ENCODE measurements around the gene CTTN.

Gene CTTN

DNA sequence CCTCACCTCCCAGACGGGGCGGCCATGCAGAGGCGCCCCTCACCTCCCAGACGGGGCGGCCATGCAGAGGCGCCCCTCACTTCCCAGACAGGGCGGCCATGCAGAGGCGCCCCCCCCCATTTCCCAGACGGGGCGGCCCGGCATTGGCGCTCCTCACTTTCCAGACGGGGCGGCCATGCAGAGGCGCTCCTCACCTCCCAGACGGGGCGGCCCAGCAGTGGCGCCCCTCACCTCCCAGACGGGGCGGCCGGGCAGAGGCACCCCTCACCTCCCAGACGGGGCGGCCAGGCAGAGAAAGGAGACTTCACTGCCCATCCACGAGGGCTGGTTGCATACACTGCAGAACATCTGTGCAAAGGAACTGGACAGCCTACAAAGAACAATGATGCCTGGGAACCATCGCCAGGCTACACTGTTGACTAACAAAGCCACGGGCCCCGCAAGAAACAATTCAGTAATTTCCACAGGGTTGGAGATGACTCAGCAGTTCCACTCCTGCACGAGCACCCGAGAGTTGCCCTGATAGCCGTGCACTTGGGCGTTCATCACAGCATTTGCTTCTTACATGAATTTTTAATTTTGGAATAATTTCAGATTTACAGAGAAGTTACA, 58.7 kb downstream of the CTTN start:
- DNase-seq, result no peak

DNA sequence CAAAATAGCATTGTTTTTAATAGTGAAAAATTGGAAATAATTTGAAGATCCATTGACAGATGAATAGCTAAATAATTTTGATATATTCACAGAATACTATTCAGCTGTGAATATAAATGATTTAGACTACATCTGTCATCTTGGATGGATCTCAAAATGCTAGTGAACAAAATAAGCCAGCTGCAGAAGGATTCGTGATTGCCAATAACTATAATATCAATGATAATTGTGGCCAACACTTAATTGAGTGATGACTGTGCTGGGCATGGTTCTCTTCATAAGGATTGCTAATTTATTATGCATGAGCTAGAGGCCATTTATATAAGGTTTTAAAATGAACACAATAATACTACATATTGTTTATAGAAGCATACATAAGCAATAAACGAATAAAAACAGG, 60.4 kb downstream of the CTTN start:
- no peak for DNase-seq

DNA sequence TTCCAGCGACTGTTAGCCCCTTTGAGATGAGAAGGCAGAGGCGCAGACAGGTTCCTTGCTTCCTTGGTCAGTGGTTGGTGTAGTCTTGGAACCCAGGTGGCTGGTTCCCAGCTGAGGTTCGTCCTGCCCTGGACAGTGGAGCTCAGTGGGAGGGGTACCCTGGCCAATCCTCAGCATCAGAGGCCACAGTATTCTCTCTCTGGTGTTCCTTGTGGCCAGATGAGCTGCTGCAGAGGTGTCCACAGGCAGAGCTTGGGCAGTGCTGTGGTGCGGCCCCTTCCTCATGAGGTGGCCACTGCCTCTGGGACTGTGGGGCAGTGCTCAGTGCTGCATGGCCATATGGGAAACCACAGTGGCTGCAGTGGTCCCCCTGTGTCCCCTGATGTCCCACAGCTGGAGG, 61.8 kb downstream of the CTTN start:
- DNase-seq, result no peak

DNA sequence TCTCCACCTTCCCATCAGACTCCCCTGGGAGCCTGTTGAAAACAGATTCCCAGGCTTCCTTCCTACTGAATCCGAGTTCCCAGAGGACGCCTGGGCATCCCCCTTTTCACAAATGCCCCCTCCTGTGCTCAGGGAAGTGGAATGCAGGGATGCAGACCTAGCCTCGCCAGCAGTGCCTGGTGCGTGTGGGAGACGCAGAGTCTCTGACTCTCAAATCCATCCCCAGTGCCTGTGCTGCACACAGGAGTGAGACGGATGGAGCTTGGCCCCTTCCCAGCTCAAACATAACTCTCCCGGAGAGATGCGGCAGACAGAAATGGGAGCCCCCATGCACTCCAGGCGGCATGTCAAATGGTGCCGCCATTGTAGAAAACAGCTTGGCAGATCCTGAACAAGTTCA, 62.6 kb downstream of the CTTN start:
- DNase-seq, result no peak

DNA sequence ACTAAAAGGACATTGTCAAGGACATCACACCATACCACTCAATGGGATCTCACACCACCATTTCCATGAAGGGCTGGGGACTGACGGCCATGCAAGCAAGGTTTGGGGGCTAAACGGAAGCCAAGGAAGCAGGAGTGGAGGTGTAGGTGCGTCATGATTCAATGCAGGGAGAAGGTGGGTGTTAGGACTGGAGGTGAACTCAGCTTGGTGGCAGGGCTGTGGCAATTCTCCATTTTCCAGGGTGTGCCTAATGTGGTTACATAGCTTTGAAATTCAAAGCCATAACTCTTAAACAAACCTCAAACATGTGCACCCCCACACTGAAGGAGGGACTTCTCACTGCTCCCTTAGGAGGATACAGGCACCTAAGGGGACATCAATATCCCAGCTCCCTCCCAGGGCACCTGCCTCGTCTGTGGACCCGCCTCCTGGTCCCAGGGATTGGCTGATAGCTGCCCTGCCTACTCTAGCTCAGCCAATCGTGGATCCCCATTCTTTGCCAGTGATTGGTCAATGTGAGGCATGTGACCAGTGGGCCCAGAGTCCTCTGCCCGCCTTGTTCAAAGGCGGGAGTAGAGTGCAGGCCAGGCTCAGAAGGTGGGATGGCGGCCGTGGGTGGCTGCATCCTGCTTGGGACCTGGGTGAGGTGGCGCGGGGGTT, 64.6 kb downstream of the CTTN start:
- DNase-seq, result no peak

DNA sequence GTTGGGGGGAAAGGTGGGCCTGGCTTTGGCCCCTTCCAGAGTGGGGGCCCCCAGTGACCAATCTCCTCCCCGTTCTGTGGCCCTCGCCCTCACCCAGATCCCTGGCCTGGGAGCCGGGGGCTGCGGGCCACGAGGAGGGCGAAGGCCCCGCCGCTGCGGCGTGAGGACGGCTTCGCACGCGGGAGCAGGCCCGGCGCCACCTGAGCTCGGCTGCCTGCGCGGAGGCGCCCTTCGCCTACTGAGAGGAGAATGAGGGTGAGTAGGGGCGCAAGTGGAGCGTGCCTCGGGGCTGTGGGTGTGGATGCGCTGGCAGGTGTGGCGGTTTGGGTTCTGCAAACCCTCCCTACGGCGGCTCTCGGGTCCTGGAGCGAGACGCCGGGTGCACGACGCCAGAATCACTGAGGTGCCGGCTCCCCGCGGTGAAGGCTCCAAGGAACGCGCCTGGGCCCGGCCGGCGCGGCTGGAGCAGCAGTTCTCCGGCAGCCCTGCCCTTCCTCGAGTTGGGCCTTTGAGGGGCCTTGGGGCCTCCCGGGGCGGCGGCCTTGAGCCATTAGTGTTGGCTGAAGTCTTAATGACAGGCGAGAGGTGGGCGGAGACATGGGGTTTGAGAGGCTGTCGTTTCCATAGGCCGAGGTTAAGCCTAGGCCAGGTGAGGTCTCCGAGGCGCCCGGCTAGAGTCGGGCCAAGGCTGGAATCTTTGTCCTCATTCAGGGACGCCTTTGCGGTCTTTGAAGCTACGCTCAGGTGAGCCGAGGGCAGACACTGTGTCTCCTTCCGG, 65.3 kb downstream of the CTTN start:
- no peak for DNase-seq

DNA sequence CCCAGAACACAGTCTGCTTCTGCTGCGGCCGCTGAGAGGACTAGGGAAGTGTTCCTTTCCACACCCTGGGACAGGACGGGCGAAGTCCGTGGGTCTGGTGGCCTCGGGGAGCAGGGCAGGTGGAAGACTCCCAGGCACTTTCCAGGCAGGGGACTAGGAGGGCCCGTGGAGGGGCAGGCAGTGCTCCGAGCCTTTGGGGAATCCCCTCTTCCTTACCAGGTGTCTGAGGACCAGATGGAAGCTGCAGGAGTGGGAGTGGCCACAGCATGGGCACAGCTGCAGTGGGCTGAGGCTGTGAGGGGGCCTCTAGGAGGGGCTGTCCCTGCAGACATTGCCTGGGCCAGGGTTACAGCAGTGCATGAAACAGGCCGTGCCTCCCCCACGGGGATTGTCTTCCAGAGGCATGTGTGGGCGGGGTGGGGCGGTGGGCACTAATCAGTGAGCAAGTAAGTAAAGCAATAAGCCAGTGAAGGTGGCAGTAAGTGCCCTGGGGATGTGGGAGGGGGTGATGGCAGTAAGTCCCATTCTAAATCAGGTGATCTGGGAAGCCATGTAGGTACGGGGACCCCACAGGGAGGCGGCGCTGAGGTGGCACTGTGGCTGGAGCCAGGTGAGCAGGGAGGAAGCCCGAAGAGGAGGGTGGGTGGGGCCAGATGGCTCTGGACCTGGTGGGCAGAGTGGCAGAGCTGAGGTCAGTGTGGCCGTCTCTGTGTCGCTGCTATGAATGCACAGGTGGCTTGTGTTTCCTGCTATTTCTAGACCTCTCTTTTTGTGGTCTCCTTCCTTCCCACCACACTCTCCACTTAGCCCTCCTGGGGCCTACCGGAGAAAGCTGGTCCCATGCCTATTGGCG, 66.4 kb downstream of the CTTN start:
- no peak for DNase-seq

DNA sequence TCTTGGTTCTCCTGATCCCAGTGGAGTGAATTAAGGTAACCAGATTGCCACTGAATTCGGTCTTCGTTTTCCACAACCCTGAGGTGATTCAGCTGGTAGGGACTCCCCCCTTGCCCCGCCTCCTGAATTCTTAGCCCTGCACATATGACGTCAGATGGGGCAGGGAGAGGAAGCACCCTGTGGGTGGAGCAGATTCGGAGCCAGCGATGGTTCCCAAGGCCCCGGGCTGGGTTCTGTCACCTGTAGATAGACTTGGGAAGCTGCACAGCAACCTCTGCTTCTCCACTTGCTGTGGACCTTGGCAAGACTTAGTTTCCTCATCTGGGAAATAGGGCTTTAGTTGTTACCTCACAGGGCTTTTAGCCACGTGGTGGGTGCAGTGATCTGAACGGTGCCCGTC, 67.8 kb downstream of the CTTN start:
- no peak for DNase-seq

DNA sequence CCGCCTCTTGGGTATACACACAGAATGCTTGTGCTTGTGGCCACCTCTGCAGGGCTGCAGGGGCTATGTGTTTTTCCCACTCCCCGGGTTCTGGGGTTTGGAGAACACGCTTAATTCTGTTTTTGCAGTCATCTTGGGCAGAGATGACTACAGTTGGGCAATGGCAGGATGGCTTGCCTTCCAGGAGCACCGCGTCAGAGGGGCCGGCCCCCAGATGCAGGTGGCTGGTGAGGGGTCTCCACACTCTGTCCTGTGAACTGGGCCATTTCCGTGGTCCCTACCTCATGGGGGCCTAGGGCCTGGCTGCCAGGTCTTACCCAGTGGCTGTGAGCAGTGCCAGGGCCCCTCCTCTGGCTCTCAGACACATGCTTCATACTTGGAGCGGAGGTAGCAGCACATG, 68.3 kb downstream of the CTTN start:
- no peak for DNase-seq

DNA sequence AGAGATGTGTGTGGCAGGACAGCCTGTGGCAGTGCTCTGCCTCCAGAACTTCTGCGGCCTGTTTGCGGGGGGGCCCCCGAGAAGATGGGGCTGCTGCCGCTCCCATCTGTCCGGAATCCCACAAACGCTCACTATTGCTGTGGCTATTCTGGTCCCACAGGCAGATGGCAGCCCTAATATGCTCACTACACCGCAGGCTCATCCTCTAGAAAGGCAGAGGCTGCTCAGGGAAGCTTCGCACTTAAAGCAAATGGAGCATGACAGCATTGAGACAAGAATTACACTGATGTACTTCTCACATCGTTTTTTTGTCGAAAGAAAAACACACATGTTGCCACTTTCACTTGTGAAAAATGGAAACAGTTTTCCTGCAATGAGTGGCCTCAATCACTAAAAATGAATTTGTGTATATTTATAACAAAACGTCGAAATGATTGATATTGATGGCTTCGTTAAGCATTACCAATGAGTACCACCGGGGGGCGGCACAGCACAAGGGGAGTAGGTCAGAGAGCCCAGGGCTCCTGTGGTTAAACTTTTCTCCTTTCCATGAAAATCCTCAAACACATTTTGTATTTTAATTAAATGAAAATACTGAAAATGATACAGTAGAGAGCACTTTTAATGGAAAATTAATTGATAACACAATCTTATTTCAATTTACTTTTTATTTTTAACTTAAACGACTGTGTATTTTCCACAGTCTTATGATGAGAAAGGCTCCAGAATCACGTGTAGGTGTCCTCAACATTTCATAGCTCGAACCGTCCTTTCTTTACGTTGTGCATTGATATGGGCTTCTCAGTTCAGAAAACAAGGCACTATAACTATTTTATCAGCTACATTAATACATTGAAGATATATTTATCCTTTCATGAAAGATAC, 69.1 kb downstream of the CTTN start:
- peak; percentile 24 for DNase-seq

DNA sequence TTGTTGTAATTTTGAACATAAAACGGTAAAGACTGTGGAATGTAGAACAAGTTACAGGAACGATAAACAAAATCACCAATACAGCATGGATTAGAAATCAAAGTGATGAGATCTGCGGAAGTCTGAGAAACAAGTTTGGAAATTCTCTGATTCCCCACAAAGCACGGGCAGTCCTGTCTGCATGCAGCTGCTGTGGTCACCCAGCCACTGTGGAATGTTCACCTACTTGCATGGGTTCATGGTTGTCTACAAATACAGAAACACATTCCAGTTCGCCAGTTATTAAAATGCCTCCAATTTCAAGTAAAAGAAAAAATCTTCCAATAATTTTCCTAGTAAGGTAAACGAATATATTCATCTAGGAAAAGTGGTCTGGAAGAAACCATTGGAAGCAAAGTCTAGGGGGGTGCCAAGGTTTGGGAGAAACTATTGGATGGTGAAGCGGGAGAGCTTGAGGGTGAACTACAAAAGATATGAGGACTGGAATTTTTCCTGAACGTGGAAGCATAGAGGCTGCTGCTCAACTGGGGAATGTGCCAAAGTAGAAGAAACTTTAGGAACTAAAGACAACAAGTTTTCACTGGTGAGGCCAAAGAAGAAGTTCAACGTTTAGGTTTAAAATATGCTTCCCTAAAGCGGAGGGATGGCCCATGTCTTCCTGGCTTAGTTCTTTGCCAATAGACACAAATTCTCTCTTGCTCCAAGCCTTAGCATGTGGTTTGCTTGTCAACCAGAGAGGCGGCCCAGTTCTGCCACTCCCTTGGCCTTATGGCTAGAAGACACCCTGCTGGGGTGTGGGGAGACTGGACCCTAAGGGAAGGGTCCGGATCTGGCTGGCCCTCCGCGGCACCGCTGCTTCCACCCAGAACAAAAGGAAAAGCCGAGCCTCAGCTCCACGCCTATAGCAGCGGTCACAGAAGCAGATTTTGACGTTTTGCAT, 70.2 kb downstream of the CTTN start:
- no peak for DNase-seq

DNA sequence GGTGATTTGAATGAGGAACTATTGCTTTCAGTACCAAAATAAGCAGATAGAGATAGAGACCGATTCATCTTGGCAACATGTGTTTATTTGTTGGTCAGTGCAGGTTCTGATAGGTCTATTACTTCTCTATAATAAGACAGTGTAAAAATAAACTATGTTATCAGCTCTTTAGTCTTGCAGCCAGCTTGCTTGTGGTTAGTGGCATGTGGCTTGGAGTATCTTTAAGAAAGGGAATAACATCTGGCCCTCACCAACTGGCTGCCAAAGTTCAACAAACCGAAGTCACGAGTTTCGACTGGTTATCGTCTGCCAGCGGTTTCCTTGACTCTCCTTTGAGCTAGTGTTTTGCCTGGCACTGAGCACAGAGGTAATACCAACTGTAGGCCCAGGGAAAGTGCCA, 71.8 kb downstream of the CTTN start:
- no peak for DNase-seq

DNA sequence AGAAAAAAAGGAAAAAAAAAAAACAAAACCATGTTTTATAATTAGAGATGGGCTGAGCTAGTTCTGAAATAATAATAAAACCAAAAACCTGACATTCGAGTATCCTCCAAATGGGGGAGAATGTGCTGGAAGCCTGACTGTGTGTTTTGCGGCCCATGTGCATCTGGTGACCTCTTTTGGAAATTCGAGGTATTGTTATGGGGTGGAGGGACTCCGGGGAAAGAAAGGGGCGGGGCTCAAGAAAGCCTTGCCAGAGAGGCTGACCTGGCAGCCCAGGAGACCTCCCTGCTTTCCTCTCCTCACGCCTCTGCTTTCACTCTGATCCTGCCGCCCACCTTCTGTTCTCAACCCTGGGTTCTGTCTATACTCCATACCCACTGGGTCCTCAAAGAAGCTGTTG, 72.9 kb downstream of the CTTN start:
- DNase-seq, result no peak

DNA sequence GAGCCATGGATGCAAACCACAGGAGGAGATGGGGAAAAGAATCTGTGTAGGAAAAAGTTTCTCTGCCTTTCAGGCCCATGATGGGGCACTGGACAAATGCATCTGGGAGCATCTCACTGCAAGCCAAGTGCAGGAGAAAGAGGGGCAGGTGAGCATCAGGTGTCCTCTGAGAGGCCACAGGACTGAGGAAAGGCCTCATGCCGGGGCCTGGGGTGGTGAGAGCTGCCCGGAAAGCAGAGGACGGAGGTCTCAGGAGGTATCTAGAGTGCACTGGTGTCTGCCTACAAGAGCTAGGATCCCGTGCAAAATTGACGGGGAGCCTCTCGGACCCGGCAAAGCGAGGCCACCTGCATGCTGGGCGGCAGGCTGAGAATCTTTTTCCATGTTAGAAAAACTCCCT, 73.9 kb downstream of the CTTN start:
- no peak for DNase-seq

DNA sequence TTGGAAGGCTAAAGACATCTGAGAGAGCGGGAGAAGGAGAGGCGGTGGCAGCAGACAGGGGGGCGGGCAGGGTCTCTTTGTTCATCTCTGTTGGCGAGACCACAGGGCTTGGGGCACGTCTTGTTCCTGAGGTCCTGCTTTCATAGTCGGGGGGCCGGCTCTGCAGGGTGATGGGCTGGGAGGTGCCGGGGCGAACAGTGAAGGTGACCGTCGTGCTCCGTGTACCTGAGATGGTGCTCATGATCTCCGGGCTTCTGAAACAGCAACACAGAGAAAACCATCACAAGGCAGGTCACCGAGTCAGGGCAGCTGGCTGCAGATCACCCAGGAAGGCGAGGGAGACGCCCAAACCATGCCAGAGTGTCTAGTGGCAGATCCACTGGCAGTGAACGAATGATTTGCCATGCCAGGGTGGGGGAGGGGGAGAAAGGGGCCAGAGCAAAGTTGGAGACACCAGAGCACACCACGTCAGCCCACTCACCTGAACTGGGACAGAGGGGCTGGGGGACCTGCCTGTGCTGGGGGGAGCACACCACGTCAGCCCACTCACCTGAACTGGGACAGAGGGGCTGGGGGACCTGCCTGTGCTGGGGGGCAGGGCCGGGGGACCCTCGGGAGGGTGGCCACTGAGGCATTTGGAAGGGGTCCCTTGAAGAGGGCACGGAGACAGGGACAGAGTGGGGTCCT, 75.0 kb downstream of the CTTN start:
- DNase-seq, result no peak

DNA sequence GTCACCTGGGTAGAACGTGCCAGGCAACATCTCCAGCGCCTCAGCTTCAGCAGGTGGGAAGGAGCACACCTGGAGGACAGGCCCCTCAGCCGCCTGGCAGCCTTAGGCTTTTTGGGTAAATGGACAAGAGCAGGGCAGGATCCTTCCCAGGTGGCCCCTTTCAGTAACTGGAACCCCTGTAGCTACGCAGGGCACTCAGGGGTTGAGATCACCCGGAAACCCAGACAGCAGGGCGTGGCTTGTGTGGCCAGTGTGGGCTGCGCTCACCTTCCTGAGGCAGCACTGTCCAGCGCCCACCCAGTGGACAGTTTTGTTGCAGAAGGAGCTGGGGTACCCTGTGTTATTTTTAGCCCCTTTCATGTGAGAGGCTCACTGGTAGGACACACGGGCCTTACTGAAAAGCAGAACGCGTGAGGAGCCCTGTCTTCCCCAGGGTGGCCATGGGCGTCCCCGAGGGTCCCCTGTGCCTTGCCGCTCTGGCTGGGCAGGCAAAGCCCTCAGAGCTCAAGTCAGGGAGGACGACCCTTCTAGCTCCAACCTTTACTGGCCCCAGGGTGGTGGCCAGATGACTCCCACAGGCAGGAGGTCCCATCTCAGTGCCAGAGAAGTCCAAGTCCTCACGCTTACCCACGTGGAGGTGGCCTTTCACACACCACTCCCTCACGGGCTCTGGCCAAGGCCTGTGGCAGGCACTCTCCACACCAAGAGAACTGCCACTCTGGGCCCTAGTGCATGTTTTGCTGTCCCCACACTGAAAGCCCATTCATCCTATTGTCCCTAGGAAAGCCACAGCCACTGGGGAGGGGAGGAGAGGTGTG, 75.8 kb downstream of the CTTN start:
- no peak for DNase-seq

DNA sequence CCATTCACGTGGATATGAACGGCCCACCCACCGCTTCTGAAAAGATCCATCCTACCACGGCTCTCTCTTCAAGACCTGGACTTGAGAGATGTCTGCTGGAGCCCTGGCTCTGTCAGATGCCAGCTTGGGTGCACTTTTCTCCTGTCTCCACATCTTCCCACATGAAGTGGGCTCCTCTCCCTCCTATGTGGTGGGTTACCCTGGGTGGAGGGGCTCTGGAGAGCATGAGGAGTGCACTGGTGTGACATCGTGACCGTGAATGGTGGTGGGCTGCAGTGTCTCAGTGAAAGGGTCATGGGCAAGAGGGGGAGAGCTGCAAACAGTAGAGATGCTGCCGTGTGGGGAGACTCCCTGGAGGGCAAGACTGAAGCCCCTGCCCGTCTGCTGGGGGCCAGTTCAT, 76.4 kb downstream of the CTTN start:
- DNase-seq, result no peak

DNA sequence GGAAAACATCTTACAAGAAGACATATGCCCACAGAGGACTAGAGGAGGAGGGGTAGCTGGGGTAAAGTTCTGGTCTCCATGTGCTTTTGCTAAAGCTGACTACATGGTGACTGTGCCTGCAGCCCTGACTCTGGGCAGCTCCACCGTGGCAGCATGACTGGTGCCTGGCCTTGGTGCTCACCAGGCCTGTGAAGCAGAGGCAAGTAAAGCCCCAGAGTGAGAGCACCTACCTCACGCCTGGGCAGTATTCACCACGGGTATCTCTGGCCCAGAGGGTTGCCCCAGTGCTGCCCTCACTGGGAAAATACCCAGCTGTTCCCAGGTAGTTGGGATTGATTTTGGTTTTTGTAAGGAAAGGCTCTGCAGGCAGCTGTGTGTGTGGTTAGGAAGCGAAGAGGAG, 78.3 kb downstream of the CTTN start:
- DNase-seq, result no peak

DNA sequence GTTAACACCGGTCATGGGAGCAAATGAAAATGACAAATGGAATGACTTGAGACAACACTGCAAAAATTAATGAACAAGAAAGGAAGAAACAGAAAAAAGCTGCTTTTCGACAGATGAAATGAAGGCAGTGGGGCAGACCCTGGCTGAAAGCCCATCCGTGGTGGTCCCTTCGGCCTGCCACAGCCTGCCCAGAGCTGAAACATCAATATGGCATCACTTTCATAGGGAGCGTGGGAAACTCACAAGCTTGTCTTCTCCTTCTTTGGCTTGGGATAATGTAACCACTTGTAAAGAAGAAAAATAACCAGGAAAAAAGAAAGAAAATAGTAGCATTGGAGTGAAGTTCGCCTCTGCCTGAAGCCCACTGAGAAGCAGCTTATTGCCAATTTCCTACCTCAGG, 78.8 kb downstream of the CTTN start:
- DNase-seq, result no peak

DNA sequence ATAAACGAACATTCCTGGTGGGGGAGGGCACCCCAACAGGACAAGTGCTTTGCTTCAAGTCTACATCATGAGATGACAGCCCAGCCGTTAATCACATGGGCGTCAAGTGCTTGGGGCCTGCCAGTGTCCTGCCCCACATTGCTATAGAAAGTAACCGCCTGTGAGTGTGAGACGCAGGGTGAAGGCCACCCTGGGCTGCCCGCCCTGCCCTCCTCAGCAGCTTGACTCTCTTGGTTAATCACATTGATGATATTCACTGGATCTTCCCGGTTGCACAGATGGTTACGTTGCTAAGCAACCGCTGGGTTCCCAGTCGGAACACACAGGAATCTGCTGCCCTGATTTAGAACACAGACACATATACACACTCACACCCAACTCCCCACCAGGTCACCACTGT, 79.3 kb downstream of the CTTN start:
- no peak for DNase-seq
